CD14-positive monocyte (primary cell): Measurements from ENCODE around the gene PDE6B. TPM values are rescaled to one million over a fixed set of nuclear protein-coding genes. Genes with fewer than 3 reads are reported as not detected.

Source experiments
- DNase-seq, 3 donors: peaks; one replicate each; pipeline ENCODE4 v3.0.0-alpha.2; 2011 to 2022
- H2AFZ ChIP-seq: 2 replicates; pipeline ENCODE4 v1.6.0; 2012; ENCODE audit warnings: mild to moderate bottlenecking, low read depth, low read length, inconsistent platforms; ENCODE audit not compliant: insufficient read depth, poor library complexity, severe bottlenecking
- H3K27ac ChIP-seq, 2 donors: 1 replicate in 1 of 2; 2 replicates in 1 of 2; pipeline ENCODE4 v1.5.1; 2012 to 2013; ENCODE audit warnings: low read length in 2 of 2, control low read depth in 1 of 2, inconsistent platforms in 1 of 2, low read depth in 1 of 2, mild to moderate bottlenecking in 1 of 2
- H3K27me3 ChIP-seq, 2 donors: one replicate each; pipeline versions ENCODE4 v1.6.0 to v1.6.1; 2011 to 2013; ENCODE audit warnings: low read length in 2 of 2; ENCODE audit not compliant: control insufficient read depth in 2 of 2, insufficient read depth in 2 of 2
- H3K36me3 ChIP-seq, 2 donors: replicated peaks in 1 of 2; 1 replicate in 1 of 2; 2 replicates in 1 of 2; pipeline versions ENCODE4 v1.5.1 to v1.6.1; 2012 to 2013; ENCODE audit warnings: low read length in 2 of 2, control low read depth in 1 of 2, inconsistent platforms in 1 of 2, mild to moderate bottlenecking in 1 of 2; ENCODE audit not compliant: insufficient read depth in 2 of 2, control insufficient read depth in 1 of 2
- H3K4me1 ChIP-seq, 2 donors: 1 replicate in 1 of 2; 2 replicates in 1 of 2; pipeline versions ENCODE4 v1.5.1 to v1.6.1; 2012 to 2013; ENCODE audit warnings: low read length in 2 of 2, control low read depth in 1 of 2, inconsistent platforms in 1 of 2, mild to moderate bottlenecking in 1 of 2, moderate library complexity in 1 of 2; ENCODE audit not compliant: insufficient read depth in 2 of 2, control insufficient read depth in 1 of 2
- H3K4me2 ChIP-seq: replicated peaks from 2 replicates; pipeline ENCODE3; 2012; ENCODE audit warnings: low read length, moderate library complexity, mild to moderate bottlenecking; ENCODE audit not compliant: poor library complexity, severe bottlenecking; ENCODE audit errors: extremely low read depth
- H3K4me3 ChIP-seq, 3 experiments: fragments of 200-600 bp in 1 of 3; sonication (generic) in 1 of 3; replicated peaks in 1 of 3; 1 replicate in 2 of 3; 2 replicates in 1 of 3; pipeline ENCODE4 v1.5.1; 2011 to 2013; ENCODE audit warnings: low read length in 3 of 3, mild to moderate bottlenecking in 3 of 3, control low read depth in 2 of 3, low read depth in 2 of 3, inconsistent platforms in 1 of 3, moderate library complexity in 1 of 3
- H3K79me2 ChIP-seq: 2 replicates; pipeline ENCODE4 v1.6.0; 2012; ENCODE audit warnings: mild to moderate bottlenecking, control low read depth, inconsistent platforms, low read length, moderate library complexity; ENCODE audit not compliant: insufficient read depth
- H3K9ac ChIP-seq: 2 replicates; pipeline ENCODE4 v1.6.0; 2017; ENCODE audit warnings: low read length, mild to moderate bottlenecking; ENCODE audit not compliant: insufficient read depth, poor library complexity, severe bottlenecking
- H3K9me3 ChIP-seq, 2 donors: replicated peaks in 1 of 2; 1 replicate in 1 of 2; 2 replicates in 1 of 2; pipeline versions ENCODE4 v1.5.1 to v1.6.1; 2012 to 2013; ENCODE audit warnings: low read length in 2 of 2, control low read depth in 1 of 2; ENCODE audit not compliant: control insufficient read depth in 1 of 2, insufficient read depth in 1 of 2
- H4K20me1 ChIP-seq: 2 replicates; pipeline ENCODE4 v1.6.0; 2012; ENCODE audit warnings: mild to moderate bottlenecking, low read length, control low read depth, moderate library complexity; ENCODE audit not compliant: insufficient read depth
- H3K27ac Mint-ChIP-seq, 7 donors: one replicate each; pipeline ENCODE4 v1.8.0; 2020; ENCODE audit warnings: mild to moderate bottlenecking in 7 of 7, mixed read lengths in 7 of 7, moderate library complexity in 6 of 7, inconsistent platforms in 2 of 7
- H3K27me3 Mint-ChIP-seq, 3 donors: one replicate each; pipeline ENCODE4 v1.8.0; 2021 to 2022; ENCODE audit warnings: low read depth in 3 of 3, mild to moderate bottlenecking in 3 of 3, mixed read lengths in 3 of 3, moderate library complexity in 3 of 3, inconsistent platforms in 1 of 3
- H3K36me3 Mint-ChIP-seq, 2 donors: one replicate each; pipeline ENCODE4 v1.8.0; 2020; ENCODE audit warnings: mixed read lengths in 2 of 2, inconsistent platforms in 1 of 2, mild to moderate bottlenecking in 1 of 2
- H3K4me1 Mint-ChIP-seq: one replicate; pipeline ENCODE4 v1.8.0; 2020; ENCODE audit warnings: mild to moderate bottlenecking, mixed read lengths
- H3K4me3 Mint-ChIP-seq, 2 donors: one replicate each; pipeline ENCODE4 v1.8.0; 2020; ENCODE audit warnings: mild to moderate bottlenecking in 2 of 2, mixed read lengths in 2 of 2, moderate library complexity in 1 of 2
- H3K9me3 Mint-ChIP-seq, 7 donors: one replicate each; pipeline ENCODE4 v1.8.0; 2020 to 2022; ENCODE audit warnings: mixed read lengths in 7 of 7, mild to moderate bottlenecking in 6 of 7, moderate library complexity in 6 of 7, inconsistent platforms in 2 of 7
- CTCF ChIP-seq: fragments of 200-600 bp; IDR thresholded peaks from one replicate; pipeline ENCODE4 v1.8.0; 2022; ENCODE audit warnings: antibody characterized with exemption, mild to moderate bottlenecking
- WGBS: methylation state at CpG from one replicate; pipeline ENCODE4 v1.1.5; 2013; ENCODE audit warnings: missing lambda C conversion rate; ENCODE audit not compliant: insufficient coverage; 5-methylcytosine and 5-hydroxymethylcytosine counted together
- intact Hi-C, 2 donors: fragments of 100-400 bp; cut with micrococcal nuclease; formaldehyde crosslinking; loops; one replicate each; pipeline versions ENCODE4 v1.15.0 to v1.15.1; 2023
- polyA plus RNA-seq, 3 donors: library from polyadenylated mRNA; depleted of rRNA in 1 of 3; unstranded in 2 of 3; stranded (reverse) in 1 of 3; fragments of 300-500 nt in 2 of 3; fragments of >200 nt in 1 of 3; fragmentation: Illumina TruSeq in 2 of 3; gene quantifications; 1 replicate in 2 of 3; 2 replicates in 1 of 3; pipeline ENCODE4 v1.2.3, GENCODE V29; 2012 to 2021

The PDE6B gene
- polyA plus RNA-seq, 3 donors = 3.7 to 6.3 (median 4.6) TPM

- Histone ChIP-seq H3K36me3 (no peaks in the 10 kb centered on the region), H3K27me3 (peaks cover 0 to 15% of the 10 kb centered on the region in 2 donors), H3K9ac (no peak overlapping the region), H3K4me2 (no peak overlapping the region), H3K79me2 (no peaks in the 10 kb centered on the region), H3K27ac (no peak overlapping the region), H3K4me3 (no peak overlapping the region), H3K4me1 (no peaks in the 10 kb centered on the region), H3K9me3 (peaks cover 0 to 5% of the 10 kb centered on the region in 2 donors), H4K20me1 (no peaks in the 10 kb centered on the region), H2AFZ (no peak overlapping the region)
- no peak for TF ChIP-seq CTCF
- intact Hi-C loops = no loop called here
- WGBS = 93% methylated on average over 29 of the region's 35 CpGs
- H3K27ac Mint-ChIP-seq = no peak overlapping the region
- H3K9me3 Mint-ChIP-seq = peaks cover 1 to 6% (median 2%) of the 10 kb centered on the region in 7 donors
- H3K4me3 Mint-ChIP-seq = no peak overlapping the region
- no peaks in the 10 kb centered on the region for H3K36me3 Mint-ChIP-seq
- H3K4me1 Mint-ChIP-seq = no peaks in the 10 kb centered on the region
- DNase-seq = no peak
- peaks cover 12 to 26% (median 20%) of the 10 kb centered on the region in 3 donors for H3K27me3 Mint-ChIP-seq
These were observed 27.9 kb downstream of the PDE6B start for GRCh38 chr4:653080-653821.

GRCh38 chr4:653831-654502 is 28.6 kb downstream of the PDE6B start:
- Histone ChIP-seq H3K27me3 (peaks cover 0 to 15% of the 10 kb centered on the region in 2 donors), H2AFZ (no peak overlapping the region), H3K27ac (no peak overlapping the region), H4K20me1 (no peaks in the 10 kb centered on the region), H3K4me1 (no peaks in the 10 kb centered on the region), H3K36me3 (no peaks in the 10 kb centered on the region), H3K79me2 (no peaks in the 10 kb centered on the region), H3K4me3 (no peak overlapping the region), H3K4me2 (no peak overlapping the region), H3K9me3 (peaks cover 0 to 5% of the 10 kb centered on the region in 2 donors), H3K9ac (no peak overlapping the region)
- 93% methylated on average over 21 of the region's 29 CpGs for WGBS
- H3K36me3 Mint-ChIP-seq = no peaks in the 10 kb centered on the region
- no peak overlapping the region for H3K4me3 Mint-ChIP-seq
- H3K9me3 Mint-ChIP-seq = peaks cover 1 to 9% (median 4%) of the 10 kb centered on the region in 7 donors
- intact Hi-C loops = no loop called here
- DNase-seq = no peak
- no peaks in the 10 kb centered on the region for H3K4me1 Mint-ChIP-seq
- H3K27ac Mint-ChIP-seq = peak overlapping the region in 1 of 7 donors; percentile 12
- TF ChIP-seq CTCF = no peak
- peaks cover 12 to 23% (median 20%) of the 10 kb centered on the region in 3 donors for H3K27me3 Mint-ChIP-seq
